HL-60 (cell line): ENCODE data around the gene CPNE2.

Source experiments
- DNase-seq, 2 experiments: peaks; one replicate each; pipeline ENCODE4 v3.0.0-alpha.2; 2010 to 2020; ENCODE audit warnings: low read depth in 1 of 2, low spot score in 1 of 2
- H3K27ac ChIP-seq: fragments of 250-450 bp; sonication (Bioruptor Pico); replicated peaks from 2 replicates; pipeline ENCODE4 v1.5.1; 2020; ENCODE audit warnings: mild to moderate bottlenecking, moderate library complexity
- H3K27me3 ChIP-seq: fragments of 250-450 bp; sonication (Bioruptor Pico); 2 replicates; pipeline ENCODE4 v1.5.1; 2021; ENCODE audit warnings: mild to moderate bottlenecking, moderate library complexity; ENCODE audit not compliant: insufficient read depth, poor library complexity, severe bottlenecking
- H3K4me3 ChIP-seq: replicated peaks from 2 replicates; pipeline ENCODE4 v1.5.1; 2011; ENCODE audit warnings: mild to moderate bottlenecking, control low read depth, low read length; ENCODE audit not compliant: insufficient read depth
- GABPA ChIP-seq: IDR thresholded peaks from 2 replicates; pipeline ENCODE4 v1.6.1; 2012; ENCODE audit warnings: low read depth
- POLR2AphosphoS5 ChIP-seq: IDR thresholded peaks from 2 replicates; pipeline ENCODE4 v1.6.1; 2012; ENCODE audit warnings: low read depth
- SPI1 ChIP-seq: IDR thresholded peaks from 2 replicates; pipeline ENCODE4 v1.6.1; 2012; ENCODE audit warnings: low read depth, mild to moderate bottlenecking, borderline replicate concordance
- TF ChIP-seq, protein P1 (sequence below): IDR thresholded peaks from one replicate; pipeline ENCODE4 v1.5.1; 2011; ENCODE audit warnings: low read length, control low read depth, inconsistent platforms; ENCODE audit not compliant: insufficient read depth
- TF ChIP-seq, protein P2 (sequence below): IDR thresholded peaks from 2 replicates; pipeline ENCODE4 v1.6.1; 2012; ENCODE audit warnings: low read depth; ENCODE audit not compliant: insufficient replicate concordance

The CPNE2 gene

GRCh38 chr16:57045694-57046381, 46.5 kb upstream of the CPNE2 start:
- TF ChIP-seq SPI1 (no peak), POLR2AphosphoS5 (no peak), GABPA (no peak)
- TF ChIP-seq, protein P1, sequence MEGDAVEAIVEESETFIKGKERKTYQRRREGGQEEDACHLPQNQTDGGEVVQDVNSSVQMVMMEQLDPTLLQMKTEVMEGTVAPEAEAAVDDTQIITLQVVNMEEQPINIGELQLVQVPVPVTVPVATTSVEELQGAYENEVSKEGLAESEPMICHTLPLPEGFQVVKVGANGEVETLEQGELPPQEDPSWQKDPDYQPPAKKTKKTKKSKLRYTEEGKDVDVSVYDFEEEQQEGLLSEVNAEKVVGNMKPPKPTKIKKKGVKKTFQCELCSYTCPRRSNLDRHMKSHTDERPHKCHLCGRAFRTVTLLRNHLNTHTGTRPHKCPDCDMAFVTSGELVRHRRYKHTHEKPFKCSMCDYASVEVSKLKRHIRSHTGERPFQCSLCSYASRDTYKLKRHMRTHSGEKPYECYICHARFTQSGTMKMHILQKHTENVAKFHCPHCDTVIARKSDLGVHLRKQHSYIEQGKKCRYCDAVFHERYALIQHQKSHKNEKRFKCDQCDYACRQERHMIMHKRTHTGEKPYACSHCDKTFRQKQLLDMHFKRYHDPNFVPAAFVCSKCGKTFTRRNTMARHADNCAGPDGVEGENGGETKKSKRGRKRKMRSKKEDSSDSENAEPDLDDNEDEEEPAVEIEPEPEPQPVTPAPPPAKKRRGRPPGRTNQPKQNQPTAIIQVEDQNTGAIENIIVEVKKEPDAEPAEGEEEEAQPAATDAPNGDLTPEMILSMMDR = no peak
- TF ChIP-seq, protein P2, sequence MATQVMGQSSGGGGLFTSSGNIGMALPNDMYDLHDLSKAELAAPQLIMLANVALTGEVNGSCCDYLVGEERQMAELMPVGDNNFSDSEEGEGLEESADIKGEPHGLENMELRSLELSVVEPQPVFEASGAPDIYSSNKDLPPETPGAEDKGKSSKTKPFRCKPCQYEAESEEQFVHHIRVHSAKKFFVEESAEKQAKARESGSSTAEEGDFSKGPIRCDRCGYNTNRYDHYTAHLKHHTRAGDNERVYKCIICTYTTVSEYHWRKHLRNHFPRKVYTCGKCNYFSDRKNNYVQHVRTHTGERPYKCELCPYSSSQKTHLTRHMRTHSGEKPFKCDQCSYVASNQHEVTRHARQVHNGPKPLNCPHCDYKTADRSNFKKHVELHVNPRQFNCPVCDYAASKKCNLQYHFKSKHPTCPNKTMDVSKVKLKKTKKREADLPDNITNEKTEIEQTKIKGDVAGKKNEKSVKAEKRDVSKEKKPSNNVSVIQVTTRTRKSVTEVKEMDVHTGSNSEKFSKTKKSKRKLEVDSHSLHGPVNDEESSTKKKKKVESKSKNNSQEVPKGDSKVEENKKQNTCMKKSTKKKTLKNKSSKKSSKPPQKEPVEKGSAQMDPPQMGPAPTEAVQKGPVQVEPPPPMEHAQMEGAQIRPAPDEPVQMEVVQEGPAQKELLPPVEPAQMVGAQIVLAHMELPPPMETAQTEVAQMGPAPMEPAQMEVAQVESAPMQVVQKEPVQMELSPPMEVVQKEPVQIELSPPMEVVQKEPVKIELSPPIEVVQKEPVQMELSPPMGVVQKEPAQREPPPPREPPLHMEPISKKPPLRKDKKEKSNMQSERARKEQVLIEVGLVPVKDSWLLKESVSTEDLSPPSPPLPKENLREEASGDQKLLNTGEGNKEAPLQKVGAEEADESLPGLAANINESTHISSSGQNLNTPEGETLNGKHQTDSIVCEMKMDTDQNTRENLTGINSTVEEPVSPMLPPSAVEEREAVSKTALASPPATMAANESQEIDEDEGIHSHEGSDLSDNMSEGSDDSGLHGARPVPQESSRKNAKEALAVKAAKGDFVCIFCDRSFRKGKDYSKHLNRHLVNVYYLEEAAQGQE = no peak
- H3K27ac ChIP-seq = peak overlapping the region; percentile 48
- H3K4me3 ChIP-seq = no peak overlapping the region
- DNase-seq = peak in 1 of 2 experiments; percentile 61
- H3K27me3 ChIP-seq = no peaks in the 10 kb centered on the region

DNA sequence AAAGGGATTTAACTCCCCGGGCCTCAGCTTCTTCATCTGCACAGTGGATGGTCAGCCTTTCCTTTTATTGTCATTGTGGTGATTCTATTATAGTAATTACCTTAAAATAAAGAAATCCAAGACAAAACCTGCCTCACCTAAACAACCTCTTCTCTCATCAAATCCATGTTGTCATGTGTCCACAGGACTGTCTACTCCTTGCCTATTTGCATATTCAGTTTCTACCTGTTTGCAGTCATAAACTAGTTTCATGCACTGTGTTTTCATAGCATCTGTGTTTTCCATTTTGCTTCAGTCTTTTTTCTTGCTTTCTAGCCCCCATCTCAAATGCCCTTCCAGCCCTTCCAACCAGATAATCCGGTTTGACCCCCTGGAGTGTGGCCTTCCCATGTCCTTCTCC, 44.3 kb upstream of the CPNE2 start:
- DNase-seq = no peak
- TF ChIP-seq POLR2AphosphoS5 (no peak), SPI1 (no peak), GABPA (no peak)
- TF ChIP-seq, protein P2 = no peak
- TF ChIP-seq, protein P1 = no peak
- no peaks in the 10 kb centered on the region for H3K27me3 ChIP-seq
- H3K27ac ChIP-seq = no peak overlapping the region
- H3K4me3 ChIP-seq = no peak overlapping the region

GRCh38 chr16:57049678-57050077, 42.7 kb upstream of the CPNE2 start:
- H3K4me3 ChIP-seq = no peak overlapping the region
- no peak for DNase-seq
- TF ChIP-seq, protein P1 = no peak
- TF ChIP-seq, protein P2 = no peak
- TF ChIP-seq POLR2AphosphoS5 (no peak), SPI1 (no peak), GABPA (no peak)
- H3K27me3 ChIP-seq = no peaks in the 10 kb centered on the region
- no peak overlapping the region for H3K27ac ChIP-seq
